GM12878 (cell line): ENCODE data around the gene AK8. TPM values are rescaled to one million over a fixed set of nuclear protein-coding genes. Genes with fewer than 3 reads are reported as not detected.

ENCODE experiments used
- ATAC-seq: fragments of 200-7000 bp; cut with Tn5 transposase; 3 replicates; pipeline ENCODE4 v1.9.1; 2020; ENCODE audit warnings: mild to moderate bottlenecking, moderate library complexity
- BruUV-seq: library from RNA; stranded (reverse); fragments of 400-500 nt; replicated peaks from 2 replicates; lab custom pipeline; 2021; lab: Mats Ljungman, UMichigan
- CTCF ChIA-PET: fragments of 300-600 bp; sonication (Branson Sonifier 250); formaldehyde crosslinking; extraction: SDS; loops from one replicate; lab custom pipeline; 2021; ENCODE audit warnings: inconsistent platforms; lab: Yijun Ruan, JAX
- POLR2A ChIA-PET: fragments of 350-600 bp; formaldehyde crosslinking; extraction: SDS; loops from one replicate; lab custom pipeline; 2021; ENCODE audit warnings: inconsistent platforms; lab: Charles Lee
- RAD21 ChIA-PET: fragments of 300-600 bp; sonication (Branson Sonifier 250); formaldehyde crosslinking; loops from one replicate; lab custom pipeline; 2023; ENCODE audit warnings: antibody characterized with exemption; ENCODE audit not compliant: unreplicated experiment; lab: Charles Lee
- SMC1A ChIA-PET: fragments of 300-600 bp; sonication (Branson Sonifier 250); formaldehyde crosslinking; loops from one replicate; lab custom pipeline; 2023; ENCODE audit not compliant: unreplicated experiment, uncharacterized antibody; lab: Charles Lee
- DNase-seq: peaks from one replicate; pipeline ENCODE4 v3.0.0-alpha.2; 2011; ENCODE audit warnings: low read depth, low spot score
- FAIRE-seq: peaks from 3 replicates; lab custom pipeline; 2011; peaks lifted over from hg19 to GRCh38; lab: Jason Lieb, UNC
- H2AFZ ChIP-seq: 2 replicates; pipeline ENCODE4 v1.6.0; 2011; ENCODE audit warnings: low read depth, low read length, control low read depth; ENCODE audit not compliant: control insufficient read depth
- H3K27ac ChIP-seq: 2 replicates; pipeline ENCODE4 v1.5.1; 2011; ENCODE audit warnings: control low read depth; ENCODE audit not compliant: control insufficient read depth, insufficient read depth
- H3K27me3 ChIP-seq, 2 experiments: replicated peaks in 1 of 2; 2 replicates each; pipeline versions ENCODE4 v1.6.0 to v1.6.1; 2011; ENCODE audit warnings: low read length in 1 of 2; ENCODE audit not compliant: control insufficient read depth in 2 of 2, insufficient read depth in 2 of 2
- H3K36me3 ChIP-seq, 2 experiments: 2 replicates each; pipeline ENCODE4 v1.5.1; 2011; ENCODE audit warnings: low read length in 1 of 2; ENCODE audit not compliant: control insufficient read depth in 2 of 2, insufficient read depth in 2 of 2
- H3K4me1 ChIP-seq: 2 replicates; pipeline ENCODE4 v1.6.1; 2011; ENCODE audit warnings: mild to moderate bottlenecking, low read length, moderate library complexity, mixed read lengths; ENCODE audit not compliant: control insufficient read depth, insufficient read depth
- H3K4me2 ChIP-seq: 2 replicates; pipeline ENCODE4 v1.6.0; 2011; ENCODE audit warnings: control low read depth; ENCODE audit not compliant: control insufficient read depth, insufficient read depth
- H3K4me3 ChIP-seq: fragments of 200-600 bp; sonication (generic); 2 replicates; pipeline ENCODE4 v1.5.1; 2016
- H3K79me2 ChIP-seq: 2 replicates; pipeline ENCODE4 v1.6.0; 2011; ENCODE audit warnings: low read length; ENCODE audit not compliant: control insufficient read depth, insufficient read depth
- H3K9ac ChIP-seq: 2 replicates; pipeline ENCODE4 v1.8.0; 2011; ENCODE audit warnings: low read length, control low read depth, mixed read lengths; ENCODE audit not compliant: control insufficient read depth, insufficient read depth
- H3K9me3 ChIP-seq: replicated peaks from 3 replicates; pipeline ENCODE4 v1.5.1; 2011; ENCODE audit warnings: mild to moderate bottlenecking, low read length; ENCODE audit not compliant: control insufficient read depth, insufficient read depth
- H4K20me1 ChIP-seq: 2 replicates; pipeline ENCODE4 v1.6.0; 2011; ENCODE audit not compliant: control insufficient read depth, insufficient read depth
- CUX1 ChIP-seq: IDR thresholded peaks from 2 replicates; pipeline ENCODE4 v1.6.1; 2012; ENCODE audit warnings: improper control_type of control experiment, low read depth, low read length; ENCODE audit not compliant: insufficient replicate concordance
- ESRRA ChIP-seq: IDR thresholded peaks from 2 replicates; pipeline ENCODE4 v1.6.1; 2012; ENCODE audit warnings: mild to moderate bottlenecking, low read length, improper control_type of control experiment
- FOXM1 ChIP-seq: IDR thresholded peaks from 2 replicates; pipeline ENCODE4 v1.6.1; 2012; ENCODE audit warnings: low read depth, mild to moderate bottlenecking, inconsistent platforms, low read length, moderate library complexity
- MTA2 ChIP-seq: fragments of 450-650 bp; IDR thresholded peaks from 2 replicates; pipeline ENCODE4 v1.6.1; 2016; ENCODE audit warnings: low read depth, mild to moderate bottlenecking, moderate library complexity
- NFXL1 ChIP-seq: fragments of 450-650 bp; IDR thresholded peaks from 2 replicates; pipeline ENCODE4 v1.6.1; 2017; ENCODE audit warnings: antibody characterized with exemption, mild to moderate bottlenecking, borderline replicate concordance
- PAX5 ChIP-seq: IDR thresholded peaks from 2 replicates; pipeline ENCODE4 v1.6.1; 2011; ENCODE audit warnings: low read depth, low read length, borderline replicate concordance
- POLR2A ChIP-seq: IDR thresholded peaks from 2 replicates; pipeline ENCODE4 v1.6.1; 2011; ENCODE audit warnings: low read depth, mild to moderate bottlenecking, low read length
- POLR2AphosphoS2 ChIP-seq: IDR thresholded peaks from 2 replicates; pipeline ENCODE4 v1.6.1; 2011; ENCODE audit warnings: low read depth, mild to moderate bottlenecking, low read length, improper control_type of control experiment, moderate library complexity
- POU2F2 ChIP-seq: IDR thresholded peaks from 3 replicates; pipeline ENCODE4 v1.6.1; 2011; ENCODE audit warnings: low read depth, mild to moderate bottlenecking, low read length, borderline replicate concordance
- RAD21 ChIP-seq: IDR thresholded peaks from 2 replicates; pipeline ENCODE4 v1.6.1; 2011; ENCODE audit warnings: mild to moderate bottlenecking, low read depth, low read length, moderate library complexity; ENCODE audit not compliant: insufficient read depth
- RFX5 ChIP-seq: IDR thresholded peaks from 2 replicates; pipeline ENCODE4 v1.6.1; 2011; ENCODE audit warnings: low read depth, low read length, improper control_type of control experiment
- SMAD1 ChIP-seq: fragments of 450-650 bp; IDR thresholded peaks from 2 replicates; pipeline ENCODE4 v1.6.1; 2018; ENCODE audit warnings: mild to moderate bottlenecking, low read depth; ENCODE audit not compliant: partially characterized antibody
- SMC3 ChIP-seq: IDR thresholded peaks from 2 replicates; pipeline ENCODE4 v1.6.1; 2011; ENCODE audit warnings: low read length, improper control_type of control experiment, borderline replicate concordance
- SUPT20H ChIP-seq: IDR thresholded peaks from 2 replicates; pipeline ENCODE4 v1.6.1; 2011; ENCODE audit warnings: low read depth, mild to moderate bottlenecking, low read length, moderate library complexity, borderline replicate concordance; ENCODE audit not compliant: control insufficient read depth
- YBX1 ChIP-seq: fragments of 450-650 bp; IDR thresholded peaks from 2 replicates; pipeline ENCODE4 v1.6.1; 2016; ENCODE audit warnings: antibody characterized with exemption
- YY1 ChIP-seq: IDR thresholded peaks from 2 replicates; pipeline ENCODE4 v1.6.1; 2011; ENCODE audit warnings: low read depth, mild to moderate bottlenecking, low read length
- WGBS: methylation state at CpG from one replicate; pipeline ENCODE4 v1.1.6; 2016; ENCODE audit warnings: low lambda C conversion rate; ENCODE audit not compliant: insufficient replicate concordance, insufficient coverage; ENCODE audit errors: missing lambda C conversion rate; 5-methylcytosine and 5-hydroxymethylcytosine counted together
- in situ Hi-C: fragments of 300-500 bp; cut with MboI; formaldehyde crosslinking; loops from 9 replicates; pipeline ENCODE4 v1.14.3; 2018; ENCODE audit warnings: mixed read lengths
- intact Hi-C: fragments of 100-400 bp; cut with micrococcal nuclease; formaldehyde crosslinking; loops from one replicate; pipeline ENCODE4 v1.14.2; 2022; ENCODE audit not compliant: unreplicated experiment
- polyA plus RNA-seq, 11 experiments: library from polyadenylated mRNA; depleted of rRNA in 4 of 11; unstranded in 6 of 11; stranded (reverse) in 5 of 11; fragments of >200 nt; fragmentation: Nextera tagmentation in 4 of 11; fragmentation: Illumina TruSeq in 1 of 11; extraction: Ambion mirVana in 4 of 11; extraction: Trizol in 1 of 11; gene quantifications; 1 replicate in 1 of 11; 2 replicates in 10 of 11; pipeline versions ENCODE4 v1.2.1 to v1.2.3, GENCODE V29; 2011 to 2016; ENCODE audit warnings: inconsistent platforms in 2 of 11, missing spikeins in 2 of 11, low read depth in 1 of 11
- total RNA-seq, 4 experiments: library from RNA; depleted of rRNA in 3 of 4; stranded (reverse); fragments of >200 nt in 3 of 4; fragmentation: Illumina TruSeq in 1 of 4; extraction: Trizol in 1 of 4; gene quantifications; 2 replicates each; pipeline versions ENCODE4 v1.2.1 to v1.2.3, GENCODE V29; 2013 to 2021
- TF ChIP-seq, protein P1 (sequence below): IDR thresholded peaks from 2 replicates; pipeline ENCODE4 v1.6.1; 2011; ENCODE audit warnings: mild to moderate bottlenecking, low read depth, low read length, moderate library complexity; ENCODE audit not compliant: insufficient replicate concordance
- TF ChIP-seq, protein P2 (sequence below): IDR thresholded peaks from 2 replicates; pipeline ENCODE4 v1.6.1; 2011; ENCODE audit warnings: borderline replicate concordance, low read depth, mild to moderate bottlenecking, moderate library complexity, mixed read lengths, low read length; ENCODE audit not compliant: insufficient read depth; ENCODE audit errors: extremely low read length

The AK8 gene
- total and polyA plus RNA-seq, 10 of the 15 experiments (the other 5 are each of a cell fraction or from before 2014, with no cell fraction given): 0.03 to 0.12 (median 0.06) TPM; not detected in 5

DNA sequence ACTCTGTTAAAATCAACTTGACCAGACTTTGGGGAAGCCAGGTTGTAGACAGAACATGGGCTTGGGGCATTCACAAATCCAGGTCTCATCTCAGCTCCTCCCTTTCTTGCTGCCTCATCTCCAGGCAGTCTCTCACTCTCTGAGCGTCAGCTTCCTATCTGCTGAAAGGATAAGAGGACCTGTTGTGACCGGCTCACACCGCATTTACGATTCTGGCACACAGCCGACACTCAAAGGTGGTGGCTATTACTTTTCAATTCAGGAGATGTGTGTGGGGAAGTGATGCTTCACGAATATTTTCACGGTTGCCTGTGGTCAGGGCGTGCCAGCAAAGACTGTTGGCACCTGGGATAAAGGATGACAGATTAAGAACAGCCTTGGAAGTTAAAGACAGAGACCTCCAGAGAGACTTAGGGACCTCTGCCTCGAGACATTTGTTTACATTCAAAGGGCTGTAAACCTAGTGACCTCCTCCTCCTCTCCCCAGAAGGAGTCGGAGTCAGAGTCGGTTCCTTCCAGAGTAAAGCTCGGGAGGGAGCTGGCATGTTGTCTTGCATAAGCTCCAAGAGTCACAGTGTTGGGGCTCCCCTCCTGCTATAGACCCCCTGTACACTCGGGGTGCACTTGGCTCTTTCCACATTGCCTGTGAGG lies 83.2 kb downstream of the AK8 start:
- in situ Hi-C loops (loop anchor here (5.0 kb wide), 1 partner anchor 288 kb away; no protein-coding TSS in a partner anchor), intact Hi-C loops (no loop called here)
- FAIRE-seq (no peak), DNase-seq (no peak), ATAC-seq (peak; percentile 40)
- ChIA-PET RAD21 (no interaction called here), SMC1A (interaction anchor here (1.2 kb wide), 1 partner anchor 17 kb away, joined by 3 read pairs; no protein-coding TSS in a partner anchor), CTCF (interaction anchor here (1.2 kb wide), 1 partner anchor 25 kb away, joined by 3 read pairs; no protein-coding TSS in a partner anchor), POLR2A (no interaction called here)
- no peak overlapping the region for H3K27ac ChIP-seq
- H4K20me1 ChIP-seq: no peaks in the 10 kb centered on the region
- no peaks in the 10 kb centered on the region for H3K79me2 ChIP-seq
- H3K4me3 ChIP-seq: no peak overlapping the region
- BruUV-seq: no TSS peak
- no peaks in the 10 kb centered on the region for H3K9me3 ChIP-seq
- 41% methylated on average over 13 of the region's 13 CpGs for WGBS
- no peak overlapping the region for H3K9ac ChIP-seq
- no peak overlapping the region for H3K4me2 ChIP-seq
- H3K4me1 ChIP-seq: no peaks in the 10 kb centered on the region
- no peaks in the 10 kb centered on the region for H3K36me3 ChIP-seq
- no peaks in the 10 kb centered on the region; a peak in 3 of 4 replicates for H3K27me3 ChIP-seq
- no peak overlapping the region for H2AFZ ChIP-seq
- TF ChIP-seq CUX1 (no peak), POLR2AphosphoS2 (no peak), SMAD1 (no peak), RFX5 (no peak), NFXL1 (no peak), PAX5 (no peak), YY1 (no peak), RAD21 (no peak), POLR2A (no peak), FOXM1 (no peak), SUPT20H (no peak), ESRRA (no peak), POU2F2 (no peak), MTA2 (no peak), SMC3 (no peak), YBX1 (no peak)
- TF ChIP-seq, protein P1, sequence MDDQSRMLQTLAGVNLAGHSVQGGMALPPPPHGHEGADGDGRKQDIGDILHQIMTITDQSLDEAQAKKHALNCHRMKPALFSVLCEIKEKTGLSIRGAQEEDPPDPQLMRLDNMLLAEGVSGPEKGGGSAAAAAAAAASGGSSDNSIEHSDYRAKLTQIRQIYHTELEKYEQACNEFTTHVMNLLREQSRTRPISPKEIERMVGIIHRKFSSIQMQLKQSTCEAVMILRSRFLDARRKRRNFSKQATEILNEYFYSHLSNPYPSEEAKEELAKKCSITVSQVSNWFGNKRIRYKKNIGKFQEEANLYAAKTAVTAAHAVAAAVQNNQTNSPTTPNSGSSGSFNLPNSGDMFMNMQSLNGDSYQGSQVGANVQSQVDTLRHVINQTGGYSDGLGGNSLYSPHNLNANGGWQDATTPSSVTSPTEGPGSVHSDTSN: no peak
- TF ChIP-seq, protein P2, sequence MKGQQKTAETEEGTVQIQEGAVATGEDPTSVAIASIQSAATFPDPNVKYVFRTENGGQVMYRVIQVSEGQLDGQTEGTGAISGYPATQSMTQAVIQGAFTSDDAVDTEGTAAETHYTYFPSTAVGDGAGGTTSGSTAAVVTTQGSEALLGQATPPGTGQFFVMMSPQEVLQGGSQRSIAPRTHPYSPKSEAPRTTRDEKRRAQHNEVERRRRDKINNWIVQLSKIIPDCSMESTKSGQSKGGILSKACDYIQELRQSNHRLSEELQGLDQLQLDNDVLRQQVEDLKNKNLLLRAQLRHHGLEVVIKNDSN: no peak
